Tibial nerve (tissue), 4 donors: ENCODE data around the gene HJV. TPM values are rescaled to one million over a fixed set of nuclear protein-coding genes. Genes with fewer than 3 reads are reported as not detected.
A peak's percentile ranks its signal among the peaks of the same experiment; 100 is the strongest.

Experiments
- DNase-seq, 2 donors: peaks; one replicate each; pipeline ENCODE4 v3.0.0-alpha.2; 2019; ENCODE audit warnings: low spot score in 2 of 2
- H3K27ac ChIP-seq, 4 donors: fragments of 200-600 bp; sonication (generic) in 3 of 4; one replicate each; pipeline ENCODE4 v1.5.1; 2017 to 2019; ENCODE audit warnings: mild to moderate bottlenecking in 1 of 4
- H3K27me3 ChIP-seq, 2 donors: fragments of 200-600 bp; sonication (generic) in 1 of 2; one replicate each; pipeline versions ENCODE4 v1.5.1 to v1.6.0; 2017 to 2019
- H3K36me3 ChIP-seq, 3 donors: fragments of 200-600 bp; sonication (generic); one replicate each; pipeline ENCODE4 v1.5.1; 2018 to 2019
- H3K4me1 ChIP-seq, 4 donors: fragments of 200-600 bp; sonication (generic) in 3 of 4; one replicate each; pipeline ENCODE4 v1.5.1; 2017 to 2019
- H3K4me3 ChIP-seq, 4 donors: fragments of 200-600 bp; sonication (generic) in 3 of 4; one replicate each; pipeline ENCODE4 v1.5.1; 2017 to 2019; ENCODE audit warnings: mild to moderate bottlenecking in 1 of 4, moderate library complexity in 1 of 4
- H3K9me3 ChIP-seq, 4 donors: fragments of 200-600 bp; sonication (generic) in 3 of 4; one replicate each; pipeline ENCODE4 v1.5.1; 2017 to 2019
- CTCF ChIP-seq, 5 experiments: fragments of 200-600 bp in 3 of 5; fragments of 450-650 bp in 2 of 5; sonication (generic) in 3 of 5; IDR thresholded peaks; one replicate each; pipeline ENCODE4 v1.5.1; 2016 to 2019; ENCODE audit warnings: antibody characterized with exemption in 5 of 5, mild to moderate bottlenecking in 3 of 5, moderate library complexity in 2 of 5
- EP300 ChIP-seq, 2 donors: sonication (generic); formaldehyde crosslinking; IDR thresholded peaks; one replicate each; pipeline ENCODE4 v1.6.1; 2017; ENCODE audit warnings: antibody characterized with exemption in 2 of 2, mild to moderate bottlenecking in 1 of 2
- POLR2A ChIP-seq, 2 donors: fragments of 450-650 bp; IDR thresholded peaks; one replicate each; pipeline ENCODE4 v1.6.1; 2017; ENCODE audit warnings: antibody characterized with exemption in 2 of 2, mild to moderate bottlenecking in 2 of 2, moderate library complexity in 2 of 2
- WGBS, 2 donors: methylation state at CpG; one replicate each; pipeline ENCODE4 v1.1.5; 2018; 5-methylcytosine and 5-hydroxymethylcytosine counted together
- total RNA-seq, 4 donors: library from RNA; depleted of rRNA; stranded (reverse); fragments of >200 nt; gene quantifications; one replicate each; pipeline ENCODE4 v1.1.0, GENCODE V29; 2016

The HJV gene
- total RNA-seq, 4 donors from 2014 or later: not detected

GRCh38 chr1:145982010-145982723 is 39.4 kb downstream of the HJV start:
- Histone ChIP-seq H3K27me3 (no peaks in the 10 kb centered on the region), H3K4me3 (no peak overlapping the region), H3K9me3 (no peaks in the 10 kb centered on the region), H3K27ac (peak overlapping the region; percentile 54 to 99 (median 93)), H3K4me1 (peaks cover 0 to 92% (median 70%) of the 10 kb centered on the region in 4 donors), H3K36me3 (no peaks in the 10 kb centered on the region)
- TF ChIP-seq CTCF (IDR thresholded peaks at IDR 0.05) (no peak), EP300 (IDR thresholded peaks at IDR 0.05) (peak in 1 of 2 donors; percentile 69)
- DNase-seq: no peak
- 52 to 66% methylated on average over 6 of the region's 6 CpGs for WGBS, 2 donors

- Histone ChIP-seq H3K4me3 (peak overlapping the region in 2 of 4 donors; percentile 27 to 37), H3K4me1 (peaks cover 0 to 84% (median 70%) of the 10 kb centered on the region in 4 donors), H3K27ac (peak overlapping the region; percentile 92 to 99 (median 94)), H3K27me3 (no peaks in the 10 kb centered on the region), H3K9me3 (no peaks in the 10 kb centered on the region), H3K36me3 (no peaks in the 10 kb centered on the region)
- WGBS, 2 donors: 86 to 100% methylated on average over 1 of the region's 1 CpG
- TF ChIP-seq POLR2A (IDR thresholded peaks at IDR 0.05): no peak
- TF ChIP-seq EP300 (IDR thresholded peaks at IDR 0.05): no peak
- TF ChIP-seq CTCF (IDR thresholded peaks at IDR 0.05): no peak
- DNase-seq: no peak
Observed at GRCh38 chr1:145980457-145980994, 41.0 kb downstream of the HJV start.

DNA sequence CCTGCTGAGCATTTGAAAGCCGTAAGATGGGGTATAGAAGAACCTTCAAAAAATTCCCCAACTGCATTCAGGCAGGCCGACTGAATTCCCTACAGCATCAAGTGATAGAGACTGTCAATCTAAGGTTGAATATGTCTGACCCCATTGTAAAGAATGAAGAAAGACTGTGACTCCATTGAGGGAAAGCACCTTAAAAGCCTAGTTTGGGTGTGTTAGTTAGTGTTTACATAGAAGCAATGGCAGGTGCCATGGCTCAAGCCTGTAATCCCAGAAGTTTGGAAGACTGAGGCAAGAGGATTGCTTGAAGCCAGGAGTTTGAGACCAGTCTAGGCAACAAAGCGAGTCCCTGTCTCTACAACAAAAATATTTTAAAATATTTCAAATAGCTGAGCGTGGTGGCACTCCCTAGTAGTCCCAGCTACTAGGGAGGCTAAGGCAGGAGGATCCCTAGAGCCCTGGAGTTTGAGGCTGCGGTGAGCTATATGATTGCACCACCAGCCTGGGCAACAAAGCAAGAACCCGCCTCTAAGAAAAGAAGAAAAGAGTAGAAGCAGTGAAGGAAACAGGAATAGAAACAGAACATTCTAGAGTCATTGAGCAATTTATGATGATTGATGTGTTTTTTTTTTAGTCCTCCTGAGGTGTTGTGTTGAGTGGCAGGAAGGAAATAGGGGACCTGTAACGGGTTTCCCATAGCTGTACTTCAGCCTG is 41.6 kb downstream of the HJV start:
- Histone ChIP-seq H3K36me3 (peaks cover 0 to 5% (median 0%) of the 10 kb centered on the region in 3 donors), H3K4me1 (peaks cover 0 to 78% (median 65%) of the 10 kb centered on the region in 4 donors), H3K27me3 (no peaks in the 10 kb centered on the region), H3K4me3 (peak overlapping the region; percentile 8 to 37 (median 22)), H3K9me3 (no peaks in the 10 kb centered on the region), H3K27ac (peak overlapping the region; percentile 92 to 99 (median 94))
- TF ChIP-seq POLR2A (IDR thresholded peaks at IDR 0.05) (no peak), EP300 (IDR thresholded peaks at IDR 0.05) (peak in 1 of 2 donors; percentile 14), CTCF (IDR thresholded peaks at IDR 0.05) (peak in 1 of 5 experiments; percentile 13)
- 22 to 23% methylated on average over 7 of the region's 7 CpGs for WGBS, 2 donors
- DNase-seq: no peak

- Histone ChIP-seq H3K27me3 (no peaks in the 10 kb centered on the region), H3K4me1 (peaks cover 0 to 70% (median 61%) of the 10 kb centered on the region in 4 donors), H3K36me3 (peaks cover 0 to 9% (median 0%) of the 10 kb centered on the region in 3 donors), H3K27ac (peak overlapping the region; percentile 92 to 99 (median 94)), H3K4me3 (peak overlapping the region; percentile 17 to 42 (median 29)), H3K9me3 (no peaks in the 10 kb centered on the region)
- TF ChIP-seq POLR2A (IDR thresholded peaks at IDR 0.05): peak; percentile 70 to 93
- TF ChIP-seq EP300 (IDR thresholded peaks at IDR 0.05): peak; percentile 96 to 99
- TF ChIP-seq CTCF (IDR thresholded peaks at IDR 0.05): peak in 4 of 5 experiments; percentile 24 to 34 (median 26)
- 4 to 6% methylated on average over 9 of the region's 9 CpGs for WGBS, 2 donors
- peak; percentile 89 to 97 for DNase-seq
Observed at GRCh38 chr1:145978854-145979745, 42.4 kb downstream of the HJV start.
